ENCODE data around the gene LTC4S.
"Not testable (repeated sequence)": the region's sequence is repeated elsewhere in the genome, so short reads cannot be mapped to it uniquely, and the experiment has no call there.

The LTC4S gene

GRCh38 chr5:179793468-179794139, at the start of gene LTC4S:
Gene LTC4S, plus strand, starts transcription at chr5:179793986. Its CDS starts 95 bp downstream, at chr5:179794081.
- no peak for DNase-seq

GRCh38 chr5:179744106-179744505, 49.7 kb upstream of the LTC4S start:
- not testable (repeated sequence) for DNase-seq

GRCh38 chr5:179746872-179747271, 46.9 kb upstream of the LTC4S start:
- DNase-seq: no peak

- no peak for DNase-seq
Observed at GRCh38 chr5:179747811-179748210, 46.0 kb upstream of the LTC4S start.

- no peak for DNase-seq
Observed at GRCh38 chr5:179749857-179750508, 43.8 kb upstream of the LTC4S start.

- DNase-seq: no peak
Observed at GRCh38 chr5:179753971-179754370, 39.8 kb upstream of the LTC4S start.

DNA sequence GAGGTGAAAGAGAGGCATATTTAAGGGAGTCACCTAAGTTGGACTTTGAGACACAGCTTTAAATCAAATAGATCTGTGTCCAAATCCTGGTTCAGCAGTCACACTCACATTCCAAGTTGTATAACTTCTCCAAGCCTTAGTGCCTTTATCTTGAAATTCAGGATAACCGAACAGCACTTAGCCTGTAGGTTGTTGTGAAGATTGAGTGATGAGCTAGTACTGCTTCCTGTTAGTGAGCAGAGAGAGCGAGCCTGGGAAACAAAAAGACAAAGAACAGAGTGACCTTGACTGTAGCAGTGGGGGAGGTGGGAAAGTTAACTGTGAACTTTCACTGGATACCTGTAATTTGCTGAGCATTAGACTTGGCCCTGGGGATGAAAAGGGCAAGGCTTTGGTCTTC, 38.8 kb upstream of the LTC4S start:
- DNase-seq: no peak

DNA sequence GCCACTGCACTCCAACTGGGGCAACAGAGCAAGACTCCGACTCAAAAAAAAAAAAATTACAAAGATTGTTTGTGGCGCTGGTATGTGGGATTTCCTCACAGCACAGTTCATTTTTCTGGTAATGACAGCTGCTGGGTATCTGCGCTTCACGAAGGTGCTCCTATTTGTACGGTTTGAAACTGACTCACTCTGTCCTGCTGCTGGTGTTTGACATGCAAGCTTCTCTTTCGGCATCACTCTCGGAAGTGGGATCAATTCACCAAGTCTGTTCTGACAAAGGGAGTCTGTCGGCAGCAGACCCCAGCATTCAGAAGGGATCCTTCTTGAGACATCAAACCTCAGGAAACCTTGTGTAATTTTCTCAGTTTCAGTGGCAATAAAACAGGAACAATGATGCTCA, 34.8 kb upstream of the LTC4S start:
- no peak for DNase-seq

DNA sequence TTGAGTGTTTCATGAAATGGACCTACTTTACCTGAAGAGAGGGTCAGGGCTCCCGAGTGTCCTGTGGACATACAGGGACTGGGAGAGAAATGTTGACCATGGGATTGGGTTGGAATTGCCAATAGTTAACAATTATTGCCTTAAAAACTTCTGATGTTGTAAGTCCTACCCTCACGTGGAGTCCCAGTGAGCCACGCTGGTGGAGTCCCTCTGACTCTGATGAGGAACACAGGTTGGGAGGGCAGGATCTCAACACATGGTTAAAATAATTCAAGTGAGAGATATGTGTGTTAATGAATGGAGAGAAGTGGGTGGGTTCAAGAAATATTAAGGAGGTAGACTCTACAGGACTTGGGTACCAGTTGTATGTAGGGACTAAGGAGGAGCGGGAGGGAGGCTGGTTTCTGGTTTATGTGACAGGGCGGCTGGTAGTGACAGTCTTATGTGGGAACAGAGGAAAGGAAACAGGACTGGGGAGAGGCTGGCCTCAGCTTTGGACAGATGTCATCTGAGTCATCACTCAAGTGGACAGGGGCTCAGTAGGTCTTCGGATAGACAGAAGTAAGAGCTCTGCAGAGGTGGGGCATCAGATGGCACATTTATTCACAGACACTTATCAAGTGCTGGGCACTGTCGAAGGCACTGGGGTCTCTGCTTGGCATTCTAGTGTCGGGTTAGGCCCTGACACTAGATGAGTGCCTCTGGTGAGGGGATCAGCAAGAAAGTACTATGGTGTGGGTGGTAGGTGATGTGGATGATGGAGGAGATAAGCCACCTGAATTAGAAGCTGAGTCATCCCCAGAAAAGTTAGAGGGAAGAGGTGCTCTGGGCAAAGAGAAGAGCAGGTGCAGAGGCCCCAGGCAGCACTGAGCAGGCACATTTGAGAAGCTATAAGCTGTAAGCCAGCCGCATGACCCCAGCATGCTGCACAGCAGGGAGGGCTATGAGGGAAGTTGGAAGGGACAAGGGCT, 33.9 kb upstream of the LTC4S start:
- DNase-seq: no peak

DNA sequence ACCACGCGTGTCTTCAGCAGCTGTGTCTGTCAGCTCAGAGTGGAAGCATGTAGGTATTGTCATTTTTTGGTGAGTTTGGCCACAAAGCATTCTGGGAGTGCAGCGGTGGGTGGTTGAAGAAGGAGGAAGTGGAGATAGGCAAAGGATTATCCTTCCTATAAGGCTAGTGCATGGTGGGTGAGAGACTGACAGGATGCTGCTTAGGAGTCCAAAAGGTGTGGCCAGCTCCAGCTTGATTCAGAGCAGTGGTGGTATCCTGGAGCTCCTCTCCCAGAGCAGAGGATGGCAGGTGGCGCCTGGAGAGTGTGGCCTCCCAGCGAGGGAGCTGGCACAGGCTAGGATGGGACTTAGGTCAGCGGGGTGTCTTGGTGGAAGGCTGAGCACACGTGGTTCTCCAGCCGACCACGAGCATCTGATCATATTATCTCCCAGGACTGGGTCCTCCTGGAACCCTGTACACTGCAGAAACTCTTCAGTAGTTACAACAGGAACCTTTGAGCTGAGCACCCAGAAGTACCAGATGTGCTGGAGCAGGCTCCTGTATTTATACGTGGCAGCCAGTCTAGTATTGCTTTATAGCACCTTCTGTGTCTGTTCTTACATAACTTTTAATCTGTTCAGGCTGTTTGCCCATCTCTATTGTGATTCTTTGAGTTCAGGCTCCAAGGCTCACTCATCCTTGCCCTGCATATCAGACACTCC, 31.6 kb upstream of the LTC4S start:
- DNase-seq: no peak

GRCh38 chr5:179762781-179763176, 31.0 kb upstream of the LTC4S start:
- DNase-seq: no peak

DNA sequence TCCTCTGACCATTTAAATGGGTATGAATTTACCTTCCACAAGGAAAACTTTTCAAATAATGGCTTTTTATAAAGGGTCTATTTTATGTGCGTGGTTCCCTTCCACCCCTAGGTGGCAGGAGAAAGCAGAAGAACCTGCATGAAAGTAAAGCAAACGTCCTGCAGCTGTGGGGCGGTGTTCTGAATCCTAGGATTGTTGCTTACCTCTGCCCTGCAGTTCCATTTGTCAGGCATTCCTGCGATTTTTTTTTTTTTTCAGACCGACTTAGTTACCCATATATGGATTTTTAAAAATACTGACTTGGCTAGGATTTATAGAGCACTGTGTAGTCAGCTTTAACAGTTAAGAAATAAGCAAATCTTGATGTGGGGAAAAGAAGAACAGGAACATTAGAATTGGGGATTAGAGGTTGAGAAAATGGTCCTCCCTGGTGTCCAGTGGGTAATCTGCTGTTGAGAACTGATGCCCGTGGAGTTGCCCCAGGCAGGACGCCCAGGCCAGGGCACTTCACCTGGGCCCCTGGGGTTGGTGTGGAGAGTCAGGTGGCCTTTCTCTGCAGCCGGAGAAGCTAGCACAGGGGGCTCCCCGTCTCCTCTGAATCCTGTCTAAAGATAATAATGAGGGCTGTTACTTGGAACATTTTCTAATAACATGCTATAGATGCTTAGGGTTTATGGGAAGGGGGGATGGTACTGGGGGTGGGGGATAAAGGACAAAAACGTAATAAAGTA, 30.4 kb upstream of the LTC4S start:
- DNase-seq: peak; percentile 21

GRCh38 chr5:179764056-179764455, 29.7 kb upstream of the LTC4S start:
- no peak for DNase-seq

DNA sequence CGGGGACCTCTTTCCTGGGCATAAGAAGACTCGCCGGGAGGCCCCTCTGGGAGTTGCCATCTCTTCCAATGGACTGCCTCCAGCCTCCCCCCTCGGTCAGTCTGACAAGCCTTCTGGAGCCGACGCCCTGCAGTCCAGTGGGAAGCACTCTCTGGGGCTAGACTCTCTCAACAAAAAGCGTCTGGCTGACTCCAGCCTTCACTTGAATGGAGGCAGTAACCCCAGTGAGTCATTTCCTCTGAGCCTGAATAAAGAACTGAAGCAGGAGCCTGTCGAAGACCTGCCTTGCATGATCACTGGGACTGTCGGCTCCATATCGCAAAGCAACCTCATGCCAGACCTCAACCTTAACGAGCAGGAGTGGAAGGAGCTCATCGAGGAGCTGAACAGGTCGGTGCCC, 28.4 kb upstream of the LTC4S start:
- no peak for DNase-seq

GRCh38 chr5:179766021-179766725, 27.6 kb upstream of the LTC4S start:
- no peak for DNase-seq

DNA sequence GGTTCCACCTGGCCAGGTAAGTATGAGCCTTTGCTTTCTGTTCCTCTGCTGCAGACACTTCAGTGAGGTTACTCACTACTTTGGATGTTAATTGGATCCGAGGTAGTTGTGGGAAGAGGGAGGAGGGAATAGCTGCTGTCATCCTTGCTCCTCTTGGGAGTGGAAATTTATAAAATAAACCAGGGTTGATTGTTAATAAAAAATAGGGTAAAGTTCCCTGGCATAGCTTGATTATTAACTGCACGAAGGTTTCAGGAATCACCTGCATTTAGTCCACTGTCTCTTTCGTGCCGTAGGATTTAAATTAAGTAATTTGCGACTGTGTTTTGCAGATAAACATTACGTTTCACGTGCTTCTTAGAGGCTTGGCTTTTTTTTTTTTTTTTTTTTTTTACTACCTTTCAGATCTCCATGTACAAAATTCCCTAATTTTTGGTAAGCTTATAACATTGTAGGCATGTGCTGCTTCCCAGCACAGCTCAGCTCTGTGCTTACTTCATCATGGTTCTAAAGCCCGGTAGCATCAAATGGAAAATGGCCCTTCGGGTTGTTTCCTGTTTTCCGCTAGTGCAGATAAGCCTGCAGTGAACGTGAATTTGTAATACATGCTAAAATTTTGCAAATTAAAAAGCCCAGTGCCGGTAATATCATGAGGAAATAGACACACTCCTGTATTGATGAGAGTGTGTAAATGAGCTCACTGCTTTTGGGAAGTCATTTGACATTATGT, 26.9 kb upstream of the LTC4S start:
- DNase-seq: no peak

- no peak for DNase-seq
Observed at GRCh38 chr5:179767496-179768100, 26.2 kb upstream of the LTC4S start.

DNA sequence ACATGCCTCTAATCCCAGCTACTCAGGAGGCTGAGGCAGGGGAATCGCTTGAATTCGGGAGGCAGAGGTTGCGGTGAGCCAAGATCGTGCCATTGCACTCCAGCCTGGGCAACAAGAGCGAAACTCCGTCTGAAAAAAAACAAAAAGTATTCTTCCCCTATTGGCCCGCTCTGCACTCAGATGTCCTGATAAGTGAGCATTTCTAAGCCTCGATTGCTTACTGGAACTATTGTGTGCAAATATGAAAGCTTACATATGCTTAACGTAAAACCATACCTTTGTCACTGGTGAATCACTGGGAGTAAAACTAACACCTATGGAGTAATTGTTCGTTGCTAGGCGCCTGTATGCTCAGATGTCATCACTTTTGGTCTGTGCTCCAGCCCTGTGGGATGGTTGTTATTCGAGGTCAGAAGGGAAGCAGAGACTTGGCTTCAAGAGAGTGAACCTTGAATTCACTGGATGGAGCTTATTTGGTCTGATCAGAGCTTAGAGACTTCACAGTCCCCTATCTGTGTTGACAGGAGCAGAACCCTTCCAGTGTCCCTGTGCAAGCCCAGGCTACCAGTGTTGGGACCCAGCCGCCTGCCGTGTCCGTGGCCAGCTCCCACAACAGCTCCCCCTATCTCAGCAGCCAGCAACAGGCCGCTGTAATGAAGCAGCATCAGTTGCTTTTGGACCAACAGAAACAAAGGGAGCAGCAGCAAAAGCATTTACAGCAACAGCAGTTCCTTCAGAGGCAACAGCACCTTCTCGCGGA, 25.3 kb upstream of the LTC4S start:
- no peak for DNase-seq

- DNase-seq: no peak
Observed at GRCh38 chr5:179769271-179769670, 24.5 kb upstream of the LTC4S start.

GRCh38 chr5:179769796-179770195, 24.0 kb upstream of the LTC4S start:
- no peak for DNase-seq

Measured in NCI-H2081 treated with DMSO at 0.1 percent for 48 hours (cell line).